ENCODE data around the gene HPGD.

Gene HPGD

DNA sequence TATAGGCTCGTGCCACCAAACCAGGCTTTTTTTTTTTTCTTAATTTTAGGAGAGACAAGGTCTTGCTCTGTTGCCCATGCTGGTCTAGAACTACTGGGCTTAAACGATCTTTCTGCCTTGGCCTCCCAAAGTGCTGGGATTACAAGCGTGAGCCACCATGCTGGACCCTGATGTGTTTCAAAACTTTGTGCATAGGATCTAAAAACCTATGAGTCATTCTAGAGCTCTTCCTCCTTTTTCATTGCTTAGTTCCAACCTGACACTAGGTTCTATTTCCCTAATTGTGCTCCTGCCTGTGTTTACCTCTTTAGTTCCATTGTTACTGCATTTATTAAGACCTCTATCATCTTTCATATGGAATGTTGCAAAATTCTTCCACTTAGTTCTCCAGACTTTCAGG lies 57.3 kb downstream of the HPGD start:
- no peak for DNase-seq

DNA sequence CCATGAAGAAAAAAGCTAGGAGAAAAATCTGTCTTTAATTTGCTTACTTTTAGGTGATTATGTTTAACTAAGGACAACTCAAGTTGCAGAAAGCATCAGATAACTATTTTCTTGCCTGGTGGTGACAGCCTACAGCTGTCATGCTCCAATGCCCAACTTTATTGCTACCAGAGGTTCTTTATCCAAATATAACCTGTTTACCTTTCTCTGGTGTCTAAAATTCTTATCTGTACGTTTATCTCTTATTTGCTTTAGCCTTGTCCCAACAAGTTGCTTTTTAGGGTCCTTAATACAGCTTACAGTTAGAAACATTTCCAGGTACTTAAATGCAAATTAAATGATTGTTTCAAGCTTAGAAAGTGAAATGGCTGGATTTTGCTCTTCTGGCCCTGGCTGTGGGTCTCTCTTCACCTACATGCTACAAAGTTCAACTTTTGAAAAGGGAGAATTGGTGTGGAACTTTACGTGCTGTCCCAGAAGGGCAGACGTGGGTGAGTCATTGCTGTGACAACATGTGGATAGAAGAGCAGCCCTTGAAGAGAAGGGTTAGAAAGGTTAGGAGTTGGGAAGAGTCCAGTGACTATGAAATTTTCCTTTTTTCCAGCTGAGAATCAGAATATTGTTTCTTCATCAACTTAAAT lies 60.7 kb downstream of the HPGD start:
- DNase-seq: peak; percentile 7

DNA sequence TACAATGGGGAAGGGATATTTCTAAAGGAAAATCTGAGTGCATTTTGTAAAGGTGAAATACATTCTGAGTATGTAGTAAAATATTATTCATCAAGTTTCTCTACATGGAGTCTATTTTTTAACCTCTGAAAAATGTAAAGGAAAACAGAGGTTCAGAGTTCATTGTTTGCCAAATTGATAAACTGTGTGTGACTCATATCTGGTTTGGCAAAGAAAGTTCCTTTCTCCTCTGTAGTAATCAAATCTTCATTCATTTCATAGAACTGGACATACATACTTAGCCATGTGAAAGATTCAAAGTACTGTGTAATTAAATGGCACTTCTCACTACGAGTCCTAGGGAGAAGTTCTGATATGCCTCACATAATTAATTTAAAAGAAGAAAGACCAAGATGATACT lies 61.6 kb downstream of the HPGD start:
- no peak for DNase-seq

DNA sequence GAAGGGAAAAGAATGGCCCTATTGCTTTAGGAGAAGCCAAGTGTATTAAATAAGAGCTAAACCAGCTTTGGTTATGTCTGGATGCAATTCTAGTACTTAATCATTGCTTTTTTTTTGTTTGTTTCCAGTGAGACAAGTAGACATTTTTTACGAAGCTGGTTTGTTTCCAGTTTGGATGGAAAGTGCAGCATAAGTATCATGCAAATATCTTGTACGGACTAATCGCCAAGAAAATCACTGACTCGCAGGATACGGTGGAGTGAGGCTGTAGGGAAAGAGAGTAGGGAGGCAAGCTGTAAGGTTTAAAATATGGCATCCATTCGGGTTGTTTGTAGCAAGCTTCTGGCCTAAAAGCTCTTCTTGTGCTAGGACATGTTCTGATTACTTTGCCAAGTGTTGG lies 64.8 kb downstream of the HPGD start:
- no peak for DNase-seq

DNA sequence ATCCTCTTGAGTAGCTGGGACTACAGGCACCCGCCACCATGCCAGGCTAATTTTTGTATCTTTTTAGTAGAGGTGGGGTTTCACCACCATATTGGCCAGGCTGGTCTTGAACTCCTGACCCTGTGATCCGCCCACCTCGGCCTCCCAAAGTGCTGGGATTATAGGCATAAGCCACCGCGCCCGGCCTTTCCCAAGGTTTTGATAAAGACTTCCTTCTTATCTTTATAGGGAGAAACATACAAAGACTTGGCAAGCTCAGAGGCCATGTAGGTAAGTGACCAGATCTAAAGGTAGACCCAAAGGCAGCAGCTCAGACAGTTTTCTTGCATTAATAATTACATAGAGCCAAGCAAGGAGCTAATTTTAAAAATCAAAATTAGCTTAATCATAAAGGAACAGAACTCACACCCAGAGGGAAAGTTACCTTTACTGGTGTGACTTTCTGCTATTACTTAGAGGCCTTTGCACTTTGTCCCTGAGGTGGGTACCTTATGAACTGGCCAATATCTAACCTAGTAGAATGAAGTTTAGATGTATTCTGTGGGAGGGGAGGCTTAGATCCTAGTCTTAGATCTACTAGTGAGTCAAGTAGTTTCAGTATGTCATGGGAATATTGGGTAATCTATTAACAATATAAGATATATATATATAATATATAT lies 67.3 kb downstream of the HPGD start:
- no peak for DNase-seq

DNA sequence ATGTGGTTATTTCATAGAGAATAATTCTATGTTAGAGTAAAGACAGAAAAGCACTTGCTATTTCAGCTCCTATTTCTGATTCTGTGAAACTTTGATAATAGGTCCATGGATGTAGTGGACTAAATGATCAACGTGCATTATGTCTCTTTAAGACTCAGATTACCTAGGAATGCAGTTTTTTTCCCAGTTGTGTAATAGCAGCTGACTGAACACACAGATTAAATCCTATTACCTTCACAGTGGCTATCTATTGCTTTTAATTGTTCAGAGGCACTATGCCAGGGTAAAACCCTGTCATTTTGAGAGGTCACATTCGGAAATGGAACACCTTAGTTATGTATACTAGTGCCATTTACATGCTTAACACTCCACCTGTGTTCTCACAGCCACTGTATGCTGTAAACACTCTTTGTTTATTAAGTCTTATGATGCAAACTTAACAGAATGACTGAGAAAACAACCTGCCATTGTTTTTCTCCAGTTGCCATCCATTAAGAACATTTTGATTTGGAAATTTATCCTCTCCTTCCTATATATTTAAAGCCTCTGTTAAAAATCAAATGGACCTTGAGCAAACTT lies 70.5 kb downstream of the HPGD start:
- DNase-seq: no peak

DNA sequence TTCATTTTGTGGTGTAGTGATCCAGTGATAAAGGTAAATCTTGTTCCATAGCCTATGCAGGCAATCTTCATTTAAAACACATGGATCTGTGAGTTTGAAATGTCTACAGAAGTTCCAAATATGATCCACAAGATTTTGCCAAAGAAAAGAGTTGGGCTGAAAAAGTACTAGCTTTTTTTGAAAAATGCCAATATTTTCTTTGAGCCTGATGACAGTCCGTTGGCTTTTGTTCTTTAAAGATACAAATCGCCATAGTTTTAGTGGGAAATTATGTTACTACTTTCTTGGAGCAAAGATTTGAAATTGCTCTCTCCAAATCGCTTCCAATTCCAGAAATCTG lies 71.5 kb downstream of the HPGD start:
- no peak for DNase-seq

DNA sequence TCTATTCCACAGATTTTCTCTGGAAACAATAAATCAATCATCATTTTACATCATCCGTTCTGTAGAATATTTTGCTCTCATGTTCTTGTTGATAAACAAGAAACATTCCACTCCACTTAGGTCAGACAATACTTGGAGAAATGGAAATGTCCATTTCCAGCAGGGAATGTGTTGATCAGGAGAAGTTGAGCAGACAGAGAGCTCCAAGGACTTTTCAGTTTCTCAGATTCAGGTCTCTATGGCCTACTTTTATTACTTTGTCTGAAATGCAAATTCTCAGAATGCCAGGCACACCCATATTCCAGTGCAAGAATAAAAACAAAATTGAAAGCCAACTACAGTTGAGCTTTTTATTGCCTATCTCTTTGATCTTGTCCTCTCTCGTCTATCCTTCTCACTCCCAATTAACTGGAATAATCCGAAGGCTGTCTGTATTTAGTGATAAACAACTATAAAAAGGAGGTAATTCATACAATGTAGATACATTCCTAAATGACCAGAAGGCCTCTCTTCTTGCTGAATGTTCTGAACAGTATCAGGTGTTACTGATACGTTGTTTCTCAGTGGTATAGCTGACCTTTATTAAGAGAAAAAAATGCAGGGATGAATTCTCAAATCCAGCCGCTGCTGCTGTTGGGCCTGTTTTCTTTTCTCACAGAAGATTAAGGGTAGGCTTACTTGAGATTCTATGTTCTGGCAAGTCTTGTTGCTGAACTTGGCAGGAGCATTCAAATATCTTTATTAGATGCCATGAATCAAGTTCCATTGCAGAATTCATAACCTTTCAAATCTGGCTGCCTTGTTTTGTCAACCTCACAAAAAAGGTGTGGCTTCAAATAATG lies 72.1 kb downstream of the HPGD start:
- no peak for DNase-seq

DNA sequence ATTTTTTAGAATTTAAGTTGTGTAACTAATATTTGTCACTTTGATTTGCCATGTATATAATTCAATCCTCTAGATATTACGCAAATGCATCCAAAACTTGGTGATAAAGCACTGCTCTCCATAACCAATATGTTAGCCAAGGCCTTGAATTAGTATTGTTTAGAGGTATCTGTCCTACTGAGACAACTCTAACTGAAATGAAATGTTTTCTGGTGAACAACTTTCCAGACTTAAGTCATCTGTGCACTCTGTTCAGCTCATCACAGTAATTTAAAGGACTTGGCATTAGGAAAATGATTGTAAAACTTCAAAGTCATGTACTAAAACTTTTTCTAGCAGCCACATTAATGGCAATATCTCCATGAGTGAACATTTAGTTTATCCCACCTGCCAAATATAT lies 73.1 kb downstream of the HPGD start:
- DNase-seq: no peak

DNA sequence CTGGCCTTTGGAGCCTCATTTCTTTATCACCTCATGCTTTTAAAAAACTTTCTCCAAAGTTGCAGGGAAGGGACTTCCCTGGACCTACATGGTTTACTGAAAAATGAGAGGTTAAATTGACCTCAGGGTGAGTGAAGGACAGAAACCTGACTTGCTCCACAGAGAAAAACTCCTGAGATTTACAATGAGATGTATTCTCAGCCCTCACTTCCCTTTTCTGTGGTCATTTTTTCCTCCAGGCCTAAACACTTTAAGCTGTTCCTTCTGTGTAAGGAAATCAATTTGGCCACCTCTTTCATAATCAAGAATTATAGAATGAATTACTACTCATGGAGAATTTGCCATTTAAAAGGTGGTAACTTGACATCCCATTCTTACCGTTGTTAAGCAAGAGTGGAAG lies 77.9 kb downstream of the HPGD start:
- no peak for DNase-seq
